ENCODE data around the gene MYLK. TPM values are rescaled to one million over a fixed set of nuclear protein-coding genes. Genes with fewer than 3 reads are reported as not detected.

Gene MYLK
- polyA plus RNA-seq, 3 donors, result 0.35 to 1.3 (median 0.51) TPM

- Mint-ChIP-seq H3K27ac (peak overlapping the region; percentile 85 to 93 (median 92)), H3K4me3 (peak overlapping the region; percentile 53 to 87), H3K4me1 (peaks cover 48% of the 10 kb centered on the region), H3K9me3 (no peaks in the 10 kb centered on the region), H3K36me3 (peaks cover 8 to 9% of the 10 kb centered on the region in 2 donors), H3K27me3 (ENCODE audit: low read depth in 3 of 3) (no peaks in the 10 kb centered on the region)
- Histone ChIP-seq H3K4me2 (replicated peaks; ENCODE audit: extremely low read depth, low read length, poor library complexity, severe bottlenecking) (peak overlapping the region; percentile 75), H4K20me1 (ENCODE audit: insufficient read depth, low read length) (no peaks in the 10 kb centered on the region), H3K4me3 (replicated peaks in 1 of 3; ENCODE audit: low read depth in 2 of 3, low read length in 3 of 3) (peak overlapping the region; percentile 8 to 67 (median 36)), H3K36me3 (replicated peaks in 1 of 2; ENCODE audit: control insufficient read depth in 1 of 2, insufficient read depth in 2 of 2, low read length in 2 of 2) (no peaks in the 10 kb centered on the region), H3K4me1 (ENCODE audit: control insufficient read depth in 1 of 2, insufficient read depth in 2 of 2, low read length in 2 of 2) (peaks cover 39 to 50% of the 10 kb centered on the region in 2 donors), H3K27ac (ENCODE audit: low read depth in 1 of 2, low read length in 2 of 2) (peak overlapping the region; percentile 72 to 84), H3K79me2 (ENCODE audit: insufficient read depth, low read length) (no peaks in the 10 kb centered on the region), H3K27me3 (ENCODE audit: control insufficient read depth in 2 of 2, insufficient read depth in 2 of 2, low read length in 2 of 2) (no peaks in the 10 kb centered on the region), H2AFZ (ENCODE audit: insufficient read depth, low read depth, low read length, poor library complexity, severe bottlenecking) (peak overlapping the region; percentile 70), H3K9me3 (replicated peaks in 1 of 2; ENCODE audit: control insufficient read depth in 1 of 2, insufficient read depth in 1 of 2, low read length in 2 of 2) (no peaks in the 10 kb centered on the region), H3K9ac (ENCODE audit: insufficient read depth, low read length, poor library complexity, severe bottlenecking) (peak overlapping the region; percentile 27)
- intact Hi-C loops (cut with micrococcal nuclease), result no loop called here
- no peak for TF ChIP-seq CTCF (IDR thresholded peaks at IDR 0.05)
- WGBS (ENCODE audit: insufficient coverage), result 19% methylated on average over 6 of the region's 7 CpGs
- peak in 2 of 3 donors; percentile 48 to 62 for DNase-seq
These were observed 265.9 kb downstream of the MYLK start for GRCh38 chr3:123618076-123618708.

DNA sequence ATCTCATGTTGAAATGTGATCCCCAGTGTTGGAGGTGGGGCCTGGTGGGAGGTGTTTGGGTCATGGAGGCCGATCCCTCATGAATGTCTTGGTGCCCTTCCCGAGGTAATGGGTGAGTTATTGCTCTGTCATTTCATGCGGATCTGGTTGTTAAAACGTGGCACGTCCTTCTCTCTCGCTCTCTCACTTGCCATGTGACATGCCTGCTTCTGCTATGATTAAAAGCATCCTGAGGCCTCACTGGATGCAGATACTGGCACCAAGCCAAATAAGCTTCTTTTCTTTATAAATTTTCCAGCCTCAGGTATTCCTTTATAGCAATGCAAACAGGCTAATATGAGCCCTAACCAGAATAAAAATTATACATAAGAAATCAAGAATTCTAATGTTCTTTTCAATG lies 267.5 kb downstream of the MYLK start:
- H3K9me3 Mint-ChIP-seq, result no peaks in the 10 kb centered on the region
- Histone ChIP-seq H2AFZ (ENCODE audit: insufficient read depth, low read depth, low read length, poor library complexity, severe bottlenecking) (no peak overlapping the region), H3K79me2 (ENCODE audit: insufficient read depth, low read length) (no peaks in the 10 kb centered on the region), H3K4me1 (ENCODE audit: control insufficient read depth in 1 of 2, insufficient read depth in 2 of 2, low read length in 2 of 2) (peaks cover 28 to 35% of the 10 kb centered on the region in 2 donors), H4K20me1 (ENCODE audit: insufficient read depth, low read length) (no peaks in the 10 kb centered on the region), H3K4me3 (replicated peaks in 1 of 3; ENCODE audit: low read depth in 2 of 3, low read length in 3 of 3) (no peak overlapping the region), H3K36me3 (replicated peaks in 1 of 2; ENCODE audit: control insufficient read depth in 1 of 2, insufficient read depth in 2 of 2, low read length in 2 of 2) (peaks cover 0 to 8% of the 10 kb centered on the region in 2 donors), H3K27ac (ENCODE audit: low read depth in 1 of 2, low read length in 2 of 2) (no peak overlapping the region), H3K9ac (ENCODE audit: insufficient read depth, low read length, poor library complexity, severe bottlenecking) (no peak overlapping the region), H3K9me3 (replicated peaks in 1 of 2; ENCODE audit: control insufficient read depth in 1 of 2, insufficient read depth in 1 of 2, low read length in 2 of 2) (no peaks in the 10 kb centered on the region), H3K4me2 (replicated peaks; ENCODE audit: extremely low read depth, low read length, poor library complexity, severe bottlenecking) (no peak overlapping the region), H3K27me3 (ENCODE audit: control insufficient read depth in 2 of 2, insufficient read depth in 2 of 2, low read length in 2 of 2) (no peaks in the 10 kb centered on the region)
- intact Hi-C loops (cut with micrococcal nuclease), result no loop called here
- no peak for DNase-seq
- peaks cover 33% of the 10 kb centered on the region for H3K4me1 Mint-ChIP-seq
- H3K27me3 Mint-ChIP-seq (ENCODE audit: low read depth in 3 of 3), result no peaks in the 10 kb centered on the region
- TF ChIP-seq CTCF (IDR thresholded peaks at IDR 0.05), result no peak
- peak overlapping the region in 2 of 7 donors; percentile 56 to 61 for H3K27ac Mint-ChIP-seq
- WGBS (ENCODE audit: insufficient coverage), result 100% methylated on average over 4 of the region's 6 CpGs
- H3K4me3 Mint-ChIP-seq, result no peak overlapping the region
- peaks cover 13 to 17% of the 10 kb centered on the region in 2 donors for H3K36me3 Mint-ChIP-seq

Data from CD14-positive monocyte (primary cell).